OCI-LY1 (cell line): ENCODE measurements around the gene CCDC97.

ENCODE experiments used
- H2AFZ ChIP-seq: fragments of 200-600 bp; sonication (generic), shearing (Covaris generic); 2 replicates; pipeline ENCODE4 v1.6.0; 2014; ENCODE audit warnings: antibody characterized with exemption, mild to moderate bottlenecking, low read length
- H3F3A ChIP-seq: fragments of 200-600 bp; sonication (generic), shearing (Covaris generic); 2 replicates; pipeline ENCODE4 v1.6.0; 2014; ENCODE audit warnings: mild to moderate bottlenecking, antibody characterized with exemption, low read length, moderate library complexity; ENCODE audit not compliant: insufficient read depth
- H3K27ac ChIP-seq: fragments of 200-600 bp; sonication (generic); 2 replicates; pipeline ENCODE4 v1.5.1; 2014; ENCODE audit warnings: low read length, mixed run types, mild to moderate bottlenecking, low read depth; ENCODE audit not compliant: poor library complexity, severe bottlenecking
- H3K27me3 ChIP-seq: fragments of 200-600 bp; sonication (generic); 2 replicates; pipeline ENCODE4 v1.6.0; 2014; ENCODE audit warnings: antibody characterized with exemption, mild to moderate bottlenecking, low read length, moderate library complexity; ENCODE audit not compliant: insufficient read depth
- H3K36me3 ChIP-seq: fragments of 200-600 bp; sonication (generic); 2 replicates; pipeline ENCODE4 v1.6.1; 2014; ENCODE audit warnings: mild to moderate bottlenecking, antibody characterized with exemption, low read length, moderate library complexity, mixed read lengths; ENCODE audit not compliant: insufficient read depth
- H3K4me1 ChIP-seq: fragments of 200-600 bp; sonication (generic); 2 replicates; pipeline ENCODE4 v1.5.1; 2014; ENCODE audit warnings: mild to moderate bottlenecking, low read length, moderate library complexity; ENCODE audit not compliant: insufficient read depth, severe bottlenecking
- H3K4me2 ChIP-seq: fragments of 200-600 bp; sonication (generic), shearing (Covaris generic); 2 replicates; pipeline ENCODE4 v1.6.1; 2014; ENCODE audit warnings: low read length
- H3K4me3 ChIP-seq: fragments of 200-600 bp; sonication (generic); 2 replicates; pipeline ENCODE4 v1.5.1; 2014; ENCODE audit warnings: low read length, low read depth, mild to moderate bottlenecking, mixed read lengths; ENCODE audit not compliant: poor library complexity, severe bottlenecking
- H3K79me2 ChIP-seq: fragments of 200-600 bp; shearing (Covaris generic); 2 replicates; pipeline ENCODE4 v1.6.1; 2016; ENCODE audit warnings: mixed run types, low read length, mixed read lengths; ENCODE audit not compliant: insufficient read depth
- H3K9ac ChIP-seq: fragments of 200-600 bp; sonication (generic), shearing (Covaris generic); 2 replicates; pipeline ENCODE4 v1.6.1; 2014; ENCODE audit warnings: mild to moderate bottlenecking, low read length, mixed read lengths
- H3K9me2 ChIP-seq: fragments of 200-600 bp; sonication (generic), shearing (Covaris generic); 2 replicates; pipeline ENCODE4 v1.6.1; 2014; ENCODE audit warnings: low read depth, mild to moderate bottlenecking, low read length, mixed read lengths
- H3K9me3 ChIP-seq: fragments of 200-600 bp; shearing (Covaris generic); 2 replicates; pipeline ENCODE4 v1.6.1; 2014; ENCODE audit warnings: low read length, mixed read lengths
- H4K20me1 ChIP-seq: fragments of 200-600 bp; sonication (generic), shearing (Covaris generic); 2 replicates; pipeline ENCODE4 v1.6.0; 2016; ENCODE audit warnings: mild to moderate bottlenecking, low read length; ENCODE audit not compliant: insufficient read depth
- EZH2 ChIP-seq: fragments of 200-600 bp; sonication (generic), shearing (Covaris generic); IDR thresholded peaks from 2 replicates; pipeline ENCODE4 v1.8.0; 2017; ENCODE audit warnings: borderline replicate concordance, mixed run types, mild to moderate bottlenecking, antibody characterized with exemption, low read length, moderate library complexity, mixed read lengths
- TF ChIP-seq, protein P1 (sequence below): fragments of 200-600 bp; sonication (generic), shearing (Covaris generic); IDR thresholded peaks from 2 replicates; pipeline ENCODE4 v1.5.1; 2017; ENCODE audit warnings: mild to moderate bottlenecking, antibody characterized with exemption, low read length, moderate library complexity, mixed read lengths

CCDC97 gene

DNA sequence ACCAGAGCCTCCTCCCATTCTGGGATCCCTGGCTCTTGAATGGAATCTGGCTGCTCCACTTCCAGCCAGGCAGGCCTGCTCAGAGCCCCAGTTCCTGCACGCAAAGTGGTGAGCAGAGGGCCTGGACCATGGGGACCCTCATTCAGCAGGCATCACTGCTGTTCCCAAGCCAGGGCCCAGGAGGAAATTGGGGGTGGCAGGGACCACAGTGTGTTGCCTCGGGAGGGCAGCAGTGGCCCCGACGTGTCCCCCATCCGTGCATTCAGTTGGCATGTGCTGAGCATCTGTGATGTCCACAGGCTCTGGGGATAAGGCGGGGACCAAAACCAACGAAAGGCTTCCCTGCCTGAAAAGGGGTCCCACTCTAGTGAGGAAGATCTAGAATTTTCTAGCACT is 11.2 kb downstream of the CCDC97 start:
- H3K27ac ChIP-seq: no peak overlapping the region
- peaks cover 7% of the 10 kb centered on the region for H3K4me1 ChIP-seq

DNA sequence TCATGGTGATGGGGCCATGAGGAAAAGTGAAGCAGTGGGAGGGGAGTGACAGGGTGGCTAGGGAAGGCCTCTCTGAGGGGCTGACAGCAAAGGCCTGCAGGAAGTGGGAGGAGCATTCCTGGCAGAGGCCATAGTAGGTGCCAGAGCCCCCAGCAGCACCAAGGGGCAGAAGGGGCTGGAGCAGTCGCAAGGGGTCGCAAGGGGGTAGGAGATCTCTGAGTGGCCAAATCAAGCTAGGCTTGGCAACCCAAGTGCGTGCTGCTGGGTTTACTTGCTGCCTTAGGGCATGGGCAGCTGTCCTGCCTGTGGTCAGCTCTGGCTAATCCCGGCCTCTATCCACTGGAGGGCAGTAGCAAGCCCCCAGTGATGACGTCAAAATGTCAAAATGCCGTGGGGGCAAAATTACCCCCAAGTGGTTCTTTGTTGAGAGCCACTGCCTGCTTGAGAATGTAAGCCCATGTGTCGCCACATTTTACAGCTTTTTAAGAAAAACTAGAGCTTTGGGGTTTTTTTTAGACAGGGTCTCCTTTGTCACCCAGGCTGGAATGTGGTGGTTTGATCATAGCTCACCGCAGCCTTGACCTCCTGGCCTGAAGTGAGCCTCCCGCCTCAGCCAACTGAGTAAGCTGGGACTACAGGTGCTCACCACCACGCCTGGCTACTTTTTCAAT is 11.8 kb downstream of the CCDC97 start:
- Histone ChIP-seq H3K36me3 (peaks cover 57% of the 10 kb centered on the region), H3K9me3 (no peaks in the 10 kb centered on the region), H3K79me2 (no peaks in the 10 kb centered on the region), H4K20me1 (no peaks in the 10 kb centered on the region), H3K4me2 (no peak overlapping the region), H3F3A (0 out of 2 replicates have a peak, but pooled peaks cover 4% of the 10 kb centered on the region), H2AFZ (no peak overlapping the region), H3K4me3 (no peak overlapping the region), H3K27ac (peak overlapping the region; percentile 17), H3K27me3 (no peaks in the 10 kb centered on the region), H3K9ac (no peak overlapping the region), H3K4me1 (peaks cover 13% of the 10 kb centered on the region), H3K9me2 (no peaks in the 10 kb centered on the region)
- TF ChIP-seq, protein P1, sequence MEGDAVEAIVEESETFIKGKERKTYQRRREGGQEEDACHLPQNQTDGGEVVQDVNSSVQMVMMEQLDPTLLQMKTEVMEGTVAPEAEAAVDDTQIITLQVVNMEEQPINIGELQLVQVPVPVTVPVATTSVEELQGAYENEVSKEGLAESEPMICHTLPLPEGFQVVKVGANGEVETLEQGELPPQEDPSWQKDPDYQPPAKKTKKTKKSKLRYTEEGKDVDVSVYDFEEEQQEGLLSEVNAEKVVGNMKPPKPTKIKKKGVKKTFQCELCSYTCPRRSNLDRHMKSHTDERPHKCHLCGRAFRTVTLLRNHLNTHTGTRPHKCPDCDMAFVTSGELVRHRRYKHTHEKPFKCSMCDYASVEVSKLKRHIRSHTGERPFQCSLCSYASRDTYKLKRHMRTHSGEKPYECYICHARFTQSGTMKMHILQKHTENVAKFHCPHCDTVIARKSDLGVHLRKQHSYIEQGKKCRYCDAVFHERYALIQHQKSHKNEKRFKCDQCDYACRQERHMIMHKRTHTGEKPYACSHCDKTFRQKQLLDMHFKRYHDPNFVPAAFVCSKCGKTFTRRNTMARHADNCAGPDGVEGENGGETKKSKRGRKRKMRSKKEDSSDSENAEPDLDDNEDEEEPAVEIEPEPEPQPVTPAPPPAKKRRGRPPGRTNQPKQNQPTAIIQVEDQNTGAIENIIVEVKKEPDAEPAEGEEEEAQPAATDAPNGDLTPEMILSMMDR: peak; percentile 43; the same call in 1 of the 2 replicates
- no peak for TF ChIP-seq EZH2

More for the DNA sequence above, 11.2 kb downstream of the CCDC97 start:
- TF ChIP-seq, protein P1: no peak
- TF ChIP-seq EZH2: no peak
- Histone ChIP-seq H3K9me2 (no peaks in the 10 kb centered on the region), H3F3A (0 out of 2 replicates have a peak, but pooled peaks cover 4% of the 10 kb centered on the region), H3K36me3 (peaks cover 62% of the 10 kb centered on the region), H3K27me3 (no peaks in the 10 kb centered on the region), H4K20me1 (no peaks in the 10 kb centered on the region), H3K9ac (no peak overlapping the region), H3K79me2 (no peaks in the 10 kb centered on the region), H3K4me3 (no peak overlapping the region), H3K4me2 (no peak overlapping the region), H3K9me3 (no peaks in the 10 kb centered on the region), H2AFZ (no peak overlapping the region)

DNA sequence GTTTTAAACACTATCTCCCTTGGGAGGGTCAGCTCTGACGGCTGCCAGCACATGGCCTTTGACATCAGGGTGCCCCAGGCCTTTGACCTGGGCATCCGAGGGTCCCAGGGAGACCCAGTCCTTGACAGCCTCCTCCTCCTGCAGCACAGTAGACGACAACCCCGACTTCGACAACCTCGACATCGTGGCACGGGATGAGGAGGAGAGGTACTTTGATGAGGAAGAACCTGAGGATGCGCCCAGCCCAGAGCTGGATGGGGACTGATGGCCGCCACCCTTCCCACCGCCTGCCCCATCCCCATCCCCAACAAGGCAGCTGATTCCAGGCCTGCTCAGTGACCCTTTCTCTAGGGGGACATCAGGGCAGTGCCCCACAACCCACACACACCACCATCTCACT is 12.5 kb downstream of the CCDC97 start:
- no peaks in the 10 kb centered on the region for H4K20me1 ChIP-seq
- peaks cover 49% of the 10 kb centered on the region for H3K36me3 ChIP-seq
- no peak overlapping the region for H2AFZ ChIP-seq
- no peak overlapping the region for H3K9ac ChIP-seq
- H3K9me3 ChIP-seq: no peaks in the 10 kb centered on the region
- no peak overlapping the region for H3K4me2 ChIP-seq
- H3K27ac ChIP-seq: peak overlapping the region; percentile 17
- H3K79me2 ChIP-seq: no peaks in the 10 kb centered on the region
- no peaks in the 10 kb centered on the region for H3K27me3 ChIP-seq
- no peaks in the 10 kb centered on the region for H3K9me2 ChIP-seq
- H3K4me3 ChIP-seq: no peak overlapping the region
- peaks cover 20% of the 10 kb centered on the region for H3K4me1 ChIP-seq
- TF ChIP-seq EZH2: no peak
- TF ChIP-seq, protein P1: no peak
- H3F3A ChIP-seq: 0 out of 2 replicates have a peak, but pooled peaks cover 4% of the 10 kb centered on the region
